SW 1271 (cell line): ENCODE data around the gene TRIP13.
"Not testable (repeated sequence)": the region's sequence is repeated elsewhere in the genome, so short reads cannot be mapped to it uniquely, and the experiment has no call there.

Source experiments
- DNase-seq, 2 experiments: peaks; one replicate each; lab custom pipeline; 2025; lab: John Stamatoyannopoulos, UW

Gene TRIP13

DNA sequence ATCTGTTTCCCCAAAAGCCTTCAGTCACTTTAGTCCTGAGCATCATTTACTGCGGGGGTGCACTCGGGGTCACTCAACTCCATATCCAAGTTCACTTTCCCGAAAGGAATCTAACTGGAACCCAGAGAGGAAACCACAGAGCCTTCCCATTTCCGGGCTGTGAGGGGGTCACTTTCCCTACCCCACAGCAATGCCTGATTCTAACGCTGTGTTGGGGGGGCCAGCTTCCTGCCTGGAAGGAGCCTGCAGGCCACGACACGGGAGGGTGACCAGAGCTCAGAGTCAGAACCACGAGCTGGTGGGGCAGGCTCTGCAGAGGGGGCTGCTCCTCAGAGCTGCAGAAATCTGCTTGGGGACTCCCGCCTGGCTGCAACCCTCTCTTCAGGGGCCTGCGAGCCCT is 20.4 kb upstream of the TRIP13 start:
- no peak for DNase-seq

GRCh38 chr5:873328-873727 is 19.4 kb upstream of the TRIP13 start:
- no peak for DNase-seq

- DNase-seq, result no peak
Observed at GRCh38 chr5:875931-876330, 16.8 kb upstream of the TRIP13 start.

DNA sequence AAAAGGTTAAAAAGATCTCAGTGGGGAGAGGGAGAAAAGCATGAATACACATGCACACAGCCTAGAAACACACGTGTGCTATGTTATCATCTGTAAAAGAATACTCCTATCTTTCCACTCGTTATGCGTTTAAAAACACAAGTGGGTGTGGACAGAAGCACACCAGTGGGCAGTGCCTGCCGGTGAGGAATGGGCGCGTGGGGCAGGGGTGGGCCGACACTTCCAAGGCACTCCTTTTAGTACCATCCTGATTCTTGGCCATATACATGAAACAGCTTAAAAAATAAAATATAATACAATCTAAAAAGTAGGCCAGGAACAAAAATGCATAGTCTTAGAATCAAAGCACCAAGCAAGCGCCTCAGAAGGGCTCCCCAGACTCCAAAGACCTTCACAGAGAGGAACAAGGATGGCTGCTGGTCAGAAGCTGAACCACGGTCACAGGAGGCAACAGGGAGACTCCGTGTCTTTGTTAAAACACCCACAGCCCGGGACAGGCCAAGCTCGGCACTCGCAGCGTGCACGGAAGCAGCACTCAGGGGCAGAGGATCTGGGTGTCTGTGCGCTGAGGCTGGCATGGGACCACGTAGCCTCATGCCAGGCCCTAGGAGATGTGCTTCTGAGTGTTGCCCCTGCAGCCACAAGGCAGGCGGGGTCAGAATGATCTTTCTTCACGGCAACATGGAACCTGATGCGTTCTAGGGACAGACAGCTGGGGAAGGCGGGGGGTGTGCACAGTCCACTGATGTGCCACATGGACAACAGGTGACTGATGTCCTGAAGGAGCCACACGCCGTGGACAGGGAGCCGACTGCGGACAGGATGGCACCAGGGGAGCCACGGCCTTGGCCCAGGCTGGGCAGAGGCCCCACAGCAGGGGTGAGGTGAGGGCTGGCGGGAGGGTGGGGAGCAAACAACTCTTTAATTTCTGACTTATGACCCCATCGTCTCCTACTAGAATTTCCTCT is 16.0 kb upstream of the TRIP13 start:
- DNase-seq, result no peak

GRCh38 chr5:878125-878524 is 14.6 kb upstream of the TRIP13 start:
- DNase-seq, result no peak

GRCh38 chr5:878677-879076 is 14.0 kb upstream of the TRIP13 start:
- not testable (repeated sequence) for DNase-seq

DNA sequence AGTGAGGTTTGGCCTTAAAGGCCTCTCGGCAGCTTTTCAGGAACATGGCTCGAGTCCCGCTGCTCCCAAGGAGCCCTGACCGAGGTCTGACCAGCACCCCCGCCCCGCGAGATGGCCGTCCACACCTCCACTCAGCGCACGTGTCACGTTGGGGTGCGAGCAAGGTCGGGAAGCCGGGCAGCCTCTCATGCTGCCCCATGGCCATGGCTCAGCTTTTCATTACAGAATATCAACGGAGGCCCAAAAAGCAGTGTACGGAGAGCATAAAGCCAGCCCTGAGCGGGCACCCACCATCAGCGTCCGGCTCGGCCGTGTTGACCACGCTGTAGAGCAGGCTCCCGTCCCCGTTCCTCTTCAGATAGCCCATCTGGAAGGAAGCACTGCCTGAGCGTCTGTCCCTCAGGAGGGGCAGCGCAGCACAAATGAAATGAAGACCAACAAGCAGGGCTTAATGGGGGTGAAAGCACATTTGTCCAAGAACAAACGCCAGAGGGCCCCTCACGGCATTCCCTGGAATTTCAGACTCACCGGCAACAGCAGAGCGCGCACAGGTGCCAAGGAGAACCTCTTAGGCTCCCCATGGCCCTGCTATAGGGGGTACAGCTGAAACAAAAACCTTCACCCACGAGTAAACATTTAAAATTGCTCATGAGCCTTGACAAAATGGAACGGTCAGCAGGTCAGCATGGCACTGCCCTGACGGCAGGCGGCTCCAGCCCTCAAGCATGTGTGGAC is 11.7 kb upstream of the TRIP13 start:
- DNase-seq, result no peak

DNA sequence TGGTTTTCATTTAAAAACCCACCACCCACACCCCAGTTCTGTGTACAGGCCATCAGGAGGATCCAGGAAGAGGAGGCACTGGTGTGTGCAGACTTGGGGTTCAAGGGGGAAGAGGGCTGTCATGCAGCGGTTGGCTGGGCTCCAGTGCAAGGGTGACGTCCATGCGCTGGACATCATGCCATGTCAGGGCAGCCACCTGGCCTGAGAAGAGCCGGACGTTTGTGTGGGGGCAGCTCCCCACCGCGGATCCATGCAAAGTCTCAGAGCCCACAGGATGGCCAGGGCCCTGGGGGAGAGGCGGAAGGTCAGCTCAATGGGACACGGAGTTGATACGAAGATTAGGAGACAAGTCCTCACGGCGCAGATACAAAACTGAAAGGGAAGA is 11.1 kb upstream of the TRIP13 start:
- no peak for DNase-seq

GRCh38 chr5:882253-883183 is 10.2 kb upstream of the TRIP13 start:
- no peak for DNase-seq

GRCh38 chr5:883475-884181 is 9.1 kb upstream of the TRIP13 start:
- DNase-seq, result no peak

- no peak for DNase-seq
Observed at GRCh38 chr5:884345-885126, 8.1 kb upstream of the TRIP13 start.

GRCh38 chr5:885127-885442 is 7.6 kb upstream of the TRIP13 start:
- no peak for DNase-seq

GRCh38 chr5:885529-885928 is 7.2 kb upstream of the TRIP13 start:
- DNase-seq, result no peak

GRCh38 chr5:886036-886435 is 6.6 kb upstream of the TRIP13 start:
- DNase-seq, result no peak

DNA sequence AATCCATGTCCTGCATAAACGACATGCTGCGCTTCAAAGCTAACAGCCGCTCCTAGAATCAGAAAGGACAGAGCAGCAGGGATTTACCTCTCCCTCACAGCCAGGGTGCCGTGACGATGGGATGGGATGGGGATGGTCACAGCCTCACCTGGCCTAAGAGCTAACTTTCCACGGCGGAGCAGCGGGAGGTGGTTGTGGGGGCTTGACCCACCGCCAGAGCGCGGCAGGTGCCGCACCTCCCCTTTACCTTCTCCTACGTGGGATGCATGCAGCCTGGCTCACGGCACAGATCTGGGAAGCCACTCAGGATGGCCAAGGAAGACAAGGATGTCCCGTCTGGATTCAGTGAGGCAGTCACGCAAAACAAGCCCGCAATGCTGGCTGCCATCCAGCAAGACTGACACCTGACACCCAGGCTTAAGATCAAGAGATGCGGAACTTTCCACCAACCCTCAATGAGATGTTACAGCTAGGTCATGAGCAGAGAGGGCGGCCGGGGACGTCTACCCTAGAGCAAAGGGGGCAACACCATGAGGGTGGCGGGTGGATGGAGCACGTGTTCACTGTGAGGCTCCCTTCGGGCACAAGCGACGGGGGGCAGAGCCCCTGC is 5.9 kb upstream of the TRIP13 start:
- DNase-seq, result no peak

DNA sequence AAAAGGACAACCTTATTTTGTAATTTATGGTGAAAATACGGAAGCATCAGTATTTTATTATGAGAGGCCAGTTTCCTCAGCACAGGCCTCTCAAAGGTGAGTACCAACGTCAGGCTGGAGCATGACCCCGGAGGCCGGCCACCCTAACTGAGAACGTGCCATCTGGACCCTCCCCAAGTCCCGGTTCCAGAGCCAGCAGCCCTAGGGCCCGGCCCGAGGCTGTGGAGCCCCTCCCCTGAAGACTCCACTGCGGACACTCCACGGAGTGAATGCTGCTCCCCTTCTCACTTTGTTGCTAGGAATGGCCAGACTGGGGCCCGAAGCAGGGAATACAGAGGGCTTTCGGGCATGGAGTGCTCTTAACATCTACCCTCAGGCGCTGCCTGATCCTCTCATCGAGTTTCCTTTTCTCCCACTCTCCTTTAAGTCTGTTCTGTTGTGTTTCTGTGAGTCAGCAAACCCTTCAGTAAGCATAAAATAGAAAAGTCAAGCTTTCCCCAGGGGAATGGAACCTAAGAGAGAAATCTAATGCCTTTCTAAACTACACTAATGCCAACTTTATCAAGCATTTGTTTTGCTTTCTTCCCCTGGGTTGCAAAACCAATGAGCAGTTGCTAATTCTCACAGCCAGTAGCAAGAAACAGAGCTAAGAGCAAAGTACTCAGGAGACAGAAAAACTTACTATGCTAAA is 4.6 kb upstream of the TRIP13 start:
- DNase-seq, result no peak

DNA sequence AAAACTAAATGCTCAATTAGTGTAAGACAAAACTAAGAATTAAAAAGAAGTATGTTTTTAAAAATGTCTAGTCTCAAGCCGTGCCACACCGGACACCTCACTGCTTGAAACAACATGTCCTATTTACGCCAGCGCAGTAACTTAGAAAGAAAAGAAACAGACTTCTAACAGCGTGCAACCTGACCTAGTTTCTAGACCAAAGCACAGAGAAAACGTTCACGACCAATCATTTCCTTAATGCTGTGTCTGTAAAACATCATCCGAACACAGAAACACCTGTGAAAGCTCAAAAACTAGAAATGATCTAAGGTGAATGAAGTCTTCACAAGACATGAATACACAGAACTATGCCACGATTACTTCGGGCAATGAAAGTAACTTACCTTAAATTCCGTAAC is 4.0 kb upstream of the TRIP13 start:
- DNase-seq, result no peak

DNA sequence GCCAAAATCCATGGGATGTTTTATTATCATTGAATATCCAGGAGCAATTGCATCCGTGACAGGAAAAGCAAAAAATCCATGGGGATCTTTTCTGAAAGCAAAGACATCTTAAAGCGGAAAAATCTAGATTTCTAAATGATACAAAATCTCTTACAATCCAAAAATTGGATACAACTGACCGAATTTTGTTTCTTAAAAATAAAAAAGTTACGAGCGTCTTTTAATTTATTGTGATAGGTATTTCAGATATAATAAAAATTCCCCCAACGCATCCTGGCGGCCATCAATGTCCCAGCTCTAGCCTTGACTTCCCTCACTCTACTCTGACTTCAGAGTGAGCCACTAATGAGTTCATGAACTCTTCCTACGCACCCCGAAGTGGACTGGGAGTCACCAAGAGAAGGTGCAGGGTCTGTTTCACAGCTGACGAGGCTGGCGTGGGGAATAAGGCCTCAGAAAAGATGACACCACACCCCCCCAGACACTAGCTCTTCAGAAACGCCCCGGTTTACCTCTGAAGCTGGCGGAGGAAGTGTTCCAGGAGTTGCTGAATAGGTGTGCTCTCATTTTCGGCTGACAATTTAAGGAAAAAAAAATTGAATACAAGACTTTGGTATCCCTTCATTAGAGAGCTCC is 3.5 kb upstream of the TRIP13 start:
- DNase-seq, result no peak

DNA sequence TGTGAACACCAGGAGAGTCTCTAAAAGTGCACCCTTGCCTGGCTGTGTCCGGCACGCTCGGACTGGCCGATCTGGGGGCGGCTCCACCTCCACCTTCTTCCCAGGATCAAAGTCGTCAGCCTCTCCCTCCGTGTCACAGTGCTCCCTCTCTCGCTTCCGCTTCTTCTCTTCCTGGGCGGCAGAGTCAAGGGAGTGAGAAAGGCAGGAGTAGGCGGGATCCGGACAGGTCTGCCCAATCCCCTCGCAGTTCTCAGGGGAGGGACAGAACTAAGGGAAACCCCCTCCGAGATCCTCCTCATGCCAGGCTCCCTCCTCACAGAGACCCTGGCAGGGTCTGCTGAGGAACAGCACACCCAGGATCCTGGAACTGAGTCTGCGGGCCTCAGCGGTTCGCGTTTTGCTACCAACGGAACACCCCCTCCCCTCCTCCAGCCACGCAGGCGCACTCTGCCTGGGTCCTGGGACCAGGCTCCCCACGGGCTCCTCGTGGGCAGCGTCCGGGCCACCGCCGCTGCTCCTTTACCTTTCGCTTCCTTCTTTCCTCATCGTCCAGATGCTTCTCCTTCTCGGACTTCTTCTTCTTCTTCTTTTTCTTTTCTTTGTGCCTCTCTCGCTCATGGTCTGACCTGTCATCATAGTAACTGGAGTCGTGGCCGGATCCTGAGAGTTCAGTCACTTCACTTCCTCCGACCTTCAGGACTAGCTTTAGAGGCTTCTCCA is 1.4 kb upstream of the TRIP13 start:
- DNase-seq, result peak; percentile 71 to 90
